Brain microvascular endothelial cell (primary cell): Measurements from ENCODE around the gene ZFHX2.
A peak's percentile ranks its signal among the peaks of the same experiment; 100 is the strongest.

Source experiments
- DNase-seq: peaks from one replicate; pipeline ENCODE4 v3.0.0-alpha.2; 2020
- H3K27ac ChIP-seq: fragments of 250-450 bp; sonication (Bioruptor Pico); 2 replicates; pipeline ENCODE4 v1.5.1; 2020; ENCODE audit warnings: mild to moderate bottlenecking, moderate library complexity
- H3K27me3 ChIP-seq: fragments of 250-450 bp; sonication (Bioruptor Pico); replicated peaks from 2 replicates; pipeline ENCODE4 v1.5.1; 2020; ENCODE audit warnings: mild to moderate bottlenecking
- H3K36me3 ChIP-seq: fragments of 250-450 bp; sonication (Bioruptor Pico); replicated peaks from 2 replicates; pipeline ENCODE4 v1.5.1; 2020; ENCODE audit warnings: mild to moderate bottlenecking
- H3K4me3 ChIP-seq: 2 replicates; pipeline ENCODE4 v1.5.1; 2011; ENCODE audit warnings: low read depth, mild to moderate bottlenecking, control low read depth, low read length, moderate library complexity
- CTCF ChIP-seq: IDR thresholded peaks from 2 replicates; pipeline ENCODE4 v1.5.1; 2011; ENCODE audit warnings: low read depth, mild to moderate bottlenecking, moderate library complexity, low read length, control low read depth, inconsistent platforms; ENCODE audit errors: missing control alignments
- in situ Hi-C: cut with HindIII; loops from 2 replicates; pipeline ENCODE4 v1.10.0; 2017; ENCODE audit warnings: low sequenced_read_pairs, low pct_ligation_motif_present

Gene ZFHX2

GRCh38 chr14:23530375-23531055, 21.1 kb downstream of the ZFHX2 start:
- no peak overlapping the region for H3K4me3 ChIP-seq
- no peak overlapping the region for H3K27ac ChIP-seq
- DNase-seq, result no peak
- H3K36me3 ChIP-seq, result no peaks in the 10 kb centered on the region
- TF ChIP-seq CTCF, result no peak
- in situ Hi-C loops, result no loop called here
- no peaks in the 10 kb centered on the region for H3K27me3 ChIP-seq

- Histone ChIP-seq H3K27me3 (no peaks in the 10 kb centered on the region), H3K27ac (no peak overlapping the region), H3K36me3 (no peaks in the 10 kb centered on the region), H3K4me3 (no peak overlapping the region)
- no peak for DNase-seq
- in situ Hi-C loops, result no loop called here
- TF ChIP-seq CTCF, result no peak
Measured at GRCh38 chr14:23529016-23529415, 22.5 kb downstream of the ZFHX2 start.

- Histone ChIP-seq H3K36me3 (no peaks in the 10 kb centered on the region), H3K27me3 (no peaks in the 10 kb centered on the region), H3K4me3 (no peak overlapping the region), H3K27ac (no peak overlapping the region)
- TF ChIP-seq CTCF, result peak; percentile 56
- in situ Hi-C loops, result no loop called here
- no peak for DNase-seq
Measured at GRCh38 chr14:23528555-23528954, 23.0 kb downstream of the ZFHX2 start.

GRCh38 chr14:23525611-23526010, 26.0 kb downstream of the ZFHX2 start:
- Histone ChIP-seq H3K36me3 (no peaks in the 10 kb centered on the region), H3K27ac (no peak overlapping the region), H3K4me3 (no peak overlapping the region), H3K27me3 (no peaks in the 10 kb centered on the region)
- in situ Hi-C loops, result no loop called here
- no peak for TF ChIP-seq CTCF
- no peak for DNase-seq

GRCh38 chr14:23524954-23525353, 26.6 kb downstream of the ZFHX2 start:
- DNase-seq, result no peak

More at GRCh38 chr14:23524954-23525353, 26.6 kb downstream of the ZFHX2 start:
- TF ChIP-seq CTCF, result no peak
- Histone ChIP-seq H3K27ac (no peak overlapping the region), H3K36me3 (no peaks in the 10 kb centered on the region), H3K4me3 (no peak overlapping the region), H3K27me3 (no peaks in the 10 kb centered on the region)
- in situ Hi-C loops, result no loop called here
